SK-N-SH (cell line): Measurements from ENCODE around the gene ATP1A1. TPM values are rescaled to one million over a fixed set of nuclear protein-coding genes. Genes with fewer than 3 reads are reported as not detected.

ENCODE experiments used
- CTCF ChIA-PET: fragments of 300-600, 350-600 bp; formaldehyde crosslinking; extraction: SDS; loops from one replicate; lab custom pipeline; 2021; lab: Yijun Ruan, JAX
- POLR2A ChIA-PET: fragments of 350-600 bp; sonication (Branson Sonifier 250); formaldehyde crosslinking; extraction: SDS; loops from one replicate; lab custom pipeline; 2020; ENCODE audit warnings: antibody characterized with exemption, inconsistent platforms; lab: Yijun Ruan, JAX
- DNase-seq: peaks from one replicate; pipeline ENCODE4 v3.0.0; 2012
- H2AFZ ChIP-seq: fragments of 200-600 bp; sonication (generic); 2 replicates; pipeline ENCODE4 v1.8.1; 2016; ENCODE audit warnings: antibody characterized with exemption, mild to moderate bottlenecking, low read depth
- H3F3A ChIP-seq: fragments of 200-600 bp; sonication (generic); replicated peaks from 2 replicates; pipeline ENCODE3; 2016; ENCODE audit warnings: antibody characterized with exemption, mild to moderate bottlenecking; ENCODE audit not compliant: insufficient read depth
- H3K27ac ChIP-seq, 2 experiments: fragments of 200-500 bp in 1 of 2; fragments of 200-600 bp in 1 of 2; sonication (Bioruptor generic) in 1 of 2; sonication (generic), shearing (Covaris generic) in 1 of 2; 2 replicates each; pipeline versions ENCODE4 v1.5.1 to v1.6.1; 2014 to 2016; ENCODE audit warnings: low read depth in 2 of 2, inconsistent platforms in 1 of 2, low read length in 1 of 2, mild to moderate bottlenecking in 1 of 2, mixed read lengths in 1 of 2
- H3K27me3 ChIP-seq: fragments of 200-600 bp; sonication (generic), shearing (Covaris generic); 2 replicates; pipeline ENCODE4 v1.6.1; 2016; ENCODE audit warnings: mixed run types; ENCODE audit not compliant: insufficient read depth
- H3K36me3 ChIP-seq, 2 experiments: fragments of 200-500 bp in 1 of 2; fragments of 200-600 bp in 1 of 2; sonication (Bioruptor generic) in 1 of 2; sonication (generic) in 1 of 2; replicated peaks in 1 of 2; 2 replicates each; pipeline versions ENCODE3 to v1.5.1; 2014 to 2016; ENCODE audit warnings: low read length in 1 of 2, mild to moderate bottlenecking in 1 of 2; ENCODE audit not compliant: insufficient read depth in 2 of 2, control insufficient read depth in 1 of 2
- H3K4me1 ChIP-seq, 2 experiments: fragments of 200-500 bp in 1 of 2; fragments of 200-600 bp in 1 of 2; sonication (Bioruptor generic) in 1 of 2; sonication (generic), shearing (Covaris generic) in 1 of 2; 2 replicates each; pipeline versions ENCODE4 v1.5.1 to v1.6.1; 2014 to 2016; ENCODE audit warnings: low read depth in 1 of 2, low read length in 1 of 2, mixed run types in 1 of 2; ENCODE audit not compliant: insufficient read depth in 2 of 2, control insufficient read depth in 1 of 2
- H3K4me2 ChIP-seq: fragments of 200-600 bp; sonication (generic), shearing (Covaris generic); 2 replicates; pipeline ENCODE4 v1.6.1; 2017; ENCODE audit warnings: mixed run types
- H3K4me3 ChIP-seq, 2 experiments: fragments of 200-500 bp in 1 of 2; fragments of 200-600 bp in 1 of 2; sonication (Bioruptor generic) in 1 of 2; sonication (generic), shearing (Covaris generic) in 1 of 2; 2 replicates each; pipeline versions ENCODE4 v1.5.1 to v1.8.1; 2014 to 2016; ENCODE audit warnings: low read depth in 2 of 2, inconsistent platforms in 1 of 2, low read length in 1 of 2, mild to moderate bottlenecking in 1 of 2, mixed read lengths in 1 of 2, moderate library complexity in 1 of 2
- H3K79me2 ChIP-seq: fragments of 200-600 bp; sonication (generic); 2 replicates; pipeline ENCODE4 v1.8.1; 2017; ENCODE audit warnings: mild to moderate bottlenecking; ENCODE audit not compliant: insufficient read depth
- H3K9ac ChIP-seq: fragments of 200-600 bp; sonication (generic); 2 replicates; pipeline ENCODE4 v1.6.1; 2017; ENCODE audit warnings: mixed run types
- H3K9me2 ChIP-seq: fragments of 200-600 bp; sonication (generic); 2 replicates; pipeline ENCODE4 v1.6.1; 2017; ENCODE audit warnings: mixed run types
- H3K9me3 ChIP-seq: fragments of 200-600 bp; sonication (generic); 2 replicates; pipeline ENCODE4 v1.6.1; 2017; ENCODE audit warnings: mixed run types, mild to moderate bottlenecking, moderate library complexity
- H4K20me1 ChIP-seq: fragments of 200-600 bp; sonication (generic); 2 replicates; pipeline ENCODE4 v1.6.1; 2017; ENCODE audit warnings: mild to moderate bottlenecking, mixed run types; ENCODE audit not compliant: insufficient read depth
- ELF1 ChIP-seq: IDR thresholded peaks from 2 replicates; pipeline ENCODE4 v1.4.0; 2012
- EP300 ChIP-seq, 2 experiments: IDR thresholded peaks; 2 replicates each; pipeline versions ENCODE4 v1.4.0 to v1.6.1; 2012; ENCODE audit warnings: borderline replicate concordance in 1 of 2, low read depth in 1 of 2, low read length in 1 of 2
- EZH2phosphoT487 ChIP-seq: fragments of 200-600 bp; sonication (generic); IDR thresholded peaks from 2 replicates; pipeline ENCODE4 v1.6.1; 2017; ENCODE audit warnings: low read depth, mixed run types, mild to moderate bottlenecking, antibody characterized with exemption, moderate library complexity, borderline replicate concordance
- FOSL2 ChIP-seq: IDR thresholded peaks from 2 replicates; pipeline ENCODE4 v1.4.0; 2012; ENCODE audit warnings: low read depth, mild to moderate bottlenecking, moderate library complexity, borderline replicate concordance
- FOXM1 ChIP-seq: IDR thresholded peaks from 2 replicates; pipeline ENCODE4 v1.4.0; 2012; ENCODE audit warnings: low read depth, mild to moderate bottlenecking
- GATA2 ChIP-seq: sonication (generic); formaldehyde crosslinking; IDR thresholded peaks from 2 replicates; pipeline ENCODE4 v1.5.0; 2020; ENCODE audit warnings: mild to moderate bottlenecking, missing genetic modification reagents
- JUND ChIP-seq: IDR thresholded peaks from 2 replicates; pipeline ENCODE4 v1.4.0; 2012
- MAX ChIP-seq: IDR thresholded peaks from 2 replicates; pipeline ENCODE4 v1.4.0; 2012; ENCODE audit warnings: low read depth
- MEF2A ChIP-seq: IDR thresholded peaks from 2 replicates; pipeline ENCODE4 v1.4.0; 2012; ENCODE audit warnings: low read depth, borderline replicate concordance
- NFIC ChIP-seq: IDR thresholded peaks from 2 replicates; pipeline ENCODE4 v1.4.0; 2012; ENCODE audit warnings: borderline replicate concordance
- NRF1 ChIP-seq: IDR thresholded peaks from 2 replicates; pipeline ENCODE4 v1.6.1; 2012; ENCODE audit warnings: low read depth, mild to moderate bottlenecking, low read length
- PBX3 ChIP-seq: IDR thresholded peaks from 2 replicates; pipeline ENCODE4; 2012
- POLR2AphosphoS5 ChIP-seq: IDR thresholded peaks from 2 replicates; pipeline ENCODE4 v1.6.1; 2012; ENCODE audit warnings: low read depth, low read length
- RAD21 ChIP-seq: IDR thresholded peaks from 2 replicates; pipeline ENCODE4 v1.6.1; 2012; ENCODE audit warnings: mild to moderate bottlenecking, low read length
- RCOR1 ChIP-seq: fragments of 150-350 bp; IDR thresholded peaks from 2 replicates; pipeline ENCODE4 v1.6.1; 2017; ENCODE audit warnings: antibody characterized with exemption, low read length
- SIN3A ChIP-seq: IDR thresholded peaks from 2 replicates; pipeline ENCODE4 v1.6.1; 2012; ENCODE audit warnings: low read depth, mild to moderate bottlenecking, low read length, moderate library complexity, borderline replicate concordance
- SMC3 ChIP-seq: IDR thresholded peaks from 2 replicates; pipeline ENCODE4 v1.6.1; 2012; ENCODE audit warnings: low read depth, low read length, improper control_type of control experiment
- TEAD4 ChIP-seq: IDR thresholded peaks from 2 replicates; pipeline ENCODE4 v1.4.0; 2012; ENCODE audit warnings: mild to moderate bottlenecking, borderline replicate concordance; ENCODE audit not compliant: insufficient read depth
- WGBS: methylation state at CpG from one replicate; pipeline ENCODE4 v1.1.6; 2017; ENCODE audit warnings: low lambda C conversion rate; 5-methylcytosine and 5-hydroxymethylcytosine counted together
- polyA plus RNA-seq, 3 experiments: library from polyadenylated mRNA; depleted of rRNA; stranded (reverse); fragments of >200 nt; gene quantifications; 2 replicates each; pipeline ENCODE4 v1.2.3, GENCODE V29; 2012
- TF ChIP-seq, protein P1 (sequence below): IDR thresholded peaks from 2 replicates; pipeline ENCODE4 v1.4.0; 2012; ENCODE audit warnings: low read depth, borderline replicate concordance
- TF ChIP-seq, protein P2 (sequence below): fragments of 150-350 bp; IDR thresholded peaks from 2 replicates; pipeline ENCODE4 v1.6.1; 2017; ENCODE audit warnings: antibody characterized with exemption, low read length, low read depth, borderline replicate concordance
- TF ChIP-seq, protein P3 (sequence below): IDR thresholded peaks from 2 replicates; pipeline ENCODE4 v1.4.0; 2012; ENCODE audit warnings: low read depth, borderline replicate concordance

ATP1A1 gene
- polyA plus RNA-seq, 1 of the 3 experiments (the other 2 are of a cell fraction): 233 TPM

DNA sequence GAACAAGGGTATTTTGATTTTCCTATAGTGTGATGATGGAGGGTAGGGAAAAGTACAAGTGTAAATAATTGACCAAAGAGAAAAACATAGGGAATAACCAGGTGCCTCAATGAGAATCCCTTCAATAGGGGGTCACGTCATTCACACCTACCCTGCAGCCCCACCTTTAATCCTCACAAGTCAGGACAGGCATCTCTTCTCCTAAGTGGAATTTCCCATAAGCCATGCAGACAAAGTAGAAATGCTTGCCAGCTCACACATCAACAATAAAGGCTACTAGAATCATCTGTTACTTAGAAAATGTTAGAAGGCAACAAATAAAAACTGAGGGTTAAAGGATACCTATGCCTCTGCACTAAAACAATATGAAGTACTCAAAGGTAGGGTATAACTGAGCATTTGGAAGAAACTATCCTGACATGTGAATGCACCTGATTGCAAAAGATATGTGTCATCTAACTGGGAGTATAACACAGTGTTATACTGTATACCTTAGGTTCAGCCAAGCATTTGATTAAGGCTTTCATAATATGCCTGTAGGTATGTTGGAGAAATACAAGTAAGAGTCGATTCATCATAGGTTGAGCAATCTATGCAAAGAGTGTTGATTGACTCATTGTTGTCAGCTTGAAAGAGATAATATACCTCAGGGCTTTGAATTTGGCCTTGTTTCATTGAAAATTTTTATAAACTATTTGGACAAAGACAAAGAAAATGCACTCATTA is 32.4 kb upstream of the ATP1A1 start (continued):
- TF ChIP-seq TEAD4 (no peak), SIN3A (no peak), EP300 (IDR thresholded peaks at IDR 0.05; ENCODE audit: borderline replicate concordance in 1 of 2, low read depth in 1 of 2, low read length in 1 of 2) (no peak), MAX (no peak)

- Histone ChIP-seq H3K36me3 (no peaks in the 10 kb centered on the region), H3K27ac (no peak overlapping the region), H3K9me3 (no peaks in the 10 kb centered on the region), H2AFZ (no peak overlapping the region), H3K79me2 (no peaks in the 10 kb centered on the region), H3K4me1 (peaks cover 0 to 6% of the 10 kb centered on the region in 2 experiments; a peak in 1 of 4 replicates), H3K4me2 (no peak overlapping the region), H4K20me1 (no peaks in the 10 kb centered on the region), H3K27me3 (no peaks in the 10 kb centered on the region; the same call in 1 of the 2 replicates), H3F3A (no peaks in the 10 kb centered on the region), H3K4me3 (no peak overlapping the region), H3K9ac (no peak overlapping the region), H3K9me2 (no peaks in the 10 kb centered on the region)
- TF ChIP-seq FOXM1: no peak
- no peak for TF ChIP-seq GATA2 (CRISPR knock-in tag)
- TF ChIP-seq NFIC: no peak
- no peak for TF ChIP-seq PBX3
- TF ChIP-seq JUND: no peak
- no peak for TF ChIP-seq MAX
- no peak for TF ChIP-seq ELF1
- ChIA-PET POLR2A (no interaction called here), CTCF (interaction anchor here (3.3 kb wide), 1 partner anchor 142 kb away, joined by 13 read pairs; no protein-coding TSS in a partner anchor)
- no peak for DNase-seq
- 39% methylated on average over 4 of the region's 4 CpGs for WGBS
These were observed 30.0 kb upstream of the ATP1A1 start for GRCh38 chr1:116343019-116343418.

GRCh38 chr1:116345011-116345410 is 28.0 kb upstream of the ATP1A1 start:
- no peak overlapping the region for H3K4me2 ChIP-seq
- no peak overlapping the region for H3K27ac ChIP-seq
- no peaks in the 10 kb centered on the region for H3K36me3 ChIP-seq
- no peak overlapping the region for H2AFZ ChIP-seq
- H3K9ac ChIP-seq: no peak overlapping the region
- no peak for DNase-seq
- H3K4me1 ChIP-seq: peaks cover 0 to 6% of the 10 kb centered on the region in 2 experiments; a peak in 2 of 4 replicates
- H3K9me2 ChIP-seq: no peaks in the 10 kb centered on the region
- H3F3A ChIP-seq: no peaks in the 10 kb centered on the region
- H3K79me2 ChIP-seq: no peaks in the 10 kb centered on the region
- ChIA-PET CTCF (interaction anchor here (1.1 to 3.3 kb wide), 5 partner anchors 10 to 206 kb away, joined by 3 to 13 read pairs (median 5); no protein-coding TSS in a partner anchor), POLR2A (no interaction called here)
- H3K27me3 ChIP-seq: no peaks in the 10 kb centered on the region; the same call in 1 of the 2 replicates
- no peaks in the 10 kb centered on the region for H4K20me1 ChIP-seq
- no peak overlapping the region for H3K4me3 ChIP-seq
- 64% methylated on average over 1 of the region's 1 CpG for WGBS
- H3K9me3 ChIP-seq: no peaks in the 10 kb centered on the region
- no peak for TF ChIP-seq RAD21
- no peak for TF ChIP-seq POLR2AphosphoS5
- no peak for TF ChIP-seq EP300 (IDR thresholded peaks at IDR 0.05; ENCODE audit: borderline replicate concordance in 1 of 2, low read depth in 1 of 2, low read length in 1 of 2)
- no peak for TF ChIP-seq NRF1
- no peak for TF ChIP-seq ELF1
- no peak for TF ChIP-seq EZH2phosphoT487
- TF ChIP-seq FOSL2: no peak
- no peak for TF ChIP-seq GATA2 (CRISPR knock-in tag)
- no peak for TF ChIP-seq RCOR1
- TF ChIP-seq, protein P1, sequence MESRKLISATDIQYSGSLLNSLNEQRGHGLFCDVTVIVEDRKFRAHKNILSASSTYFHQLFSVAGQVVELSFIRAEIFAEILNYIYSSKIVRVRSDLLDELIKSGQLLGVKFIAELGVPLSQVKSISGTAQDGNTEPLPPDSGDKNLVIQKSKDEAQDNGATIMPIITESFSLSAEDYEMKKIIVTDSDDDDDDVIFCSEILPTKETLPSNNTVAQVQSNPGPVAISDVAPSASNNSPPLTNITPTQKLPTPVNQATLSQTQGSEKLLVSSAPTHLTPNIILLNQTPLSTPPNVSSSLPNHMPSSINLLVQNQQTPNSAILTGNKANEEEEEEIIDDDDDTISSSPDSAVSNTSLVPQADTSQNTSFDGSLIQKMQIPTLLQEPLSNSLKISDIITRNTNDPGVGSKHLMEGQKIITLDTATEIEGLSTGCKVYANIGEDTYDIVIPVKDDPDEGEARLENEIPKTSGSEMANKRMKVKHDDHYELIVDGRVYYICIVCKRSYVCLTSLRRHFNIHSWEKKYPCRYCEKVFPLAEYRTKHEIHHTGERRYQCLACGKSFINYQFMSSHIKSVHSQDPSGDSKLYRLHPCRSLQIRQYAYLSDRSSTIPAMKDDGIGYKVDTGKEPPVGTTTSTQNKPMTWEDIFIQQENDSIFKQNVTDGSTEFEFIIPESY: no peak
- TF ChIP-seq, protein P2, sequence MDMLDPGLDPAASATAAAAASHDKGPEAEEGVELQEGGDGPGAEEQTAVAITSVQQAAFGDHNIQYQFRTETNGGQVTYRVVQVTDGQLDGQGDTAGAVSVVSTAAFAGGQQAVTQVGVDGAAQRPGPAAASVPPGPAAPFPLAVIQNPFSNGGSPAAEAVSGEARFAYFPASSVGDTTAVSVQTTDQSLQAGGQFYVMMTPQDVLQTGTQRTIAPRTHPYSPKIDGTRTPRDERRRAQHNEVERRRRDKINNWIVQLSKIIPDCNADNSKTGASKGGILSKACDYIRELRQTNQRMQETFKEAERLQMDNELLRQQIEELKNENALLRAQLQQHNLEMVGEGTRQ: no peak
- TF ChIP-seq MEF2A: no peak
- TF ChIP-seq, protein P3, sequence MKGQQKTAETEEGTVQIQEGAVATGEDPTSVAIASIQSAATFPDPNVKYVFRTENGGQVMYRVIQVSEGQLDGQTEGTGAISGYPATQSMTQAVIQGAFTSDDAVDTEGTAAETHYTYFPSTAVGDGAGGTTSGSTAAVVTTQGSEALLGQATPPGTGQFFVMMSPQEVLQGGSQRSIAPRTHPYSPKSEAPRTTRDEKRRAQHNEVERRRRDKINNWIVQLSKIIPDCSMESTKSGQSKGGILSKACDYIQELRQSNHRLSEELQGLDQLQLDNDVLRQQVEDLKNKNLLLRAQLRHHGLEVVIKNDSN: no peak
- TF ChIP-seq SMC3: no peak
- no peak for TF ChIP-seq NFIC
